Mesodermal cell (in vitro differentiated cells): Measurements from ENCODE around the gene UGP2.
"Not testable (repeated sequence)": the region's sequence is repeated elsewhere in the genome, so short reads cannot be mapped to it uniquely, and the experiment has no call there.

Experiments
- H3K27ac ChIP-seq: 2 replicates; pipeline ENCODE4 v1.7.0; 2013; ENCODE audit warnings: mild to moderate bottlenecking, low read depth, low read length, moderate library complexity; ENCODE audit not compliant: severe bottlenecking
- H3K36me3 ChIP-seq: 2 replicates; pipeline ENCODE4 v1.7.1; 2013; ENCODE audit warnings: mild to moderate bottlenecking, low read length, moderate library complexity; ENCODE audit not compliant: control insufficient read depth, insufficient read depth
- H3K4me1 ChIP-seq: one replicate; pipeline ENCODE4 v1.7.1; 2013; ENCODE audit warnings: mild to moderate bottlenecking, low read length; ENCODE audit not compliant: insufficient read depth, control insufficient read depth, poor library complexity, severe bottlenecking
- H3K4me3 ChIP-seq: 2 replicates; pipeline ENCODE4 v1.7.0; 2013; ENCODE audit warnings: low read length, control low read depth, mild to moderate bottlenecking; ENCODE audit not compliant: insufficient read depth, poor library complexity, severe bottlenecking; ENCODE audit errors: extremely low read depth
- H3K9me3 ChIP-seq: 2 replicates; pipeline ENCODE4 v1.7.1; 2013; ENCODE audit warnings: mild to moderate bottlenecking, low read length, moderate library complexity; ENCODE audit not compliant: control insufficient read depth
- WGBS, 2 experiments: methylation state at CpG; one replicate each; pipeline ENCODE4 v1.1.5; 2013; ENCODE audit warnings: missing lambda C conversion rate in 2 of 2; ENCODE audit not compliant: insufficient coverage in 2 of 2; 5-methylcytosine and 5-hydroxymethylcytosine counted together

Gene UGP2

GRCh38 chr2:63840081-63840784 is 1.5 kb upstream of the UGP2 start:
- H3K4me1 ChIP-seq = peaks cover 6% of the 10 kb centered on the region
- peak overlapping the region; percentile 93 for H3K27ac ChIP-seq
- no peaks in the 10 kb centered on the region for H3K36me3 ChIP-seq
- 14 to 21% methylated on average over 14 to 19 of the region's 24 CpGs for WGBS, 2 experiments
- H3K9me3 ChIP-seq = no peaks in the 10 kb centered on the region
- peak overlapping the region; percentile 72 for H3K4me3 ChIP-seq

- peak overlapping the region; percentile 93 for H3K27ac ChIP-seq
- 0% methylated on average over 20 to 29 of the region's 34 CpGs for WGBS, 2 experiments
- no peaks in the 10 kb centered on the region for H3K9me3 ChIP-seq
- H3K4me1 ChIP-seq = peaks cover 12% of the 10 kb centered on the region
- no peaks in the 10 kb centered on the region for H3K36me3 ChIP-seq
- H3K4me3 ChIP-seq = peak overlapping the region; percentile 72
Observed at GRCh38 chr2:63840785-63841253, 877 bp upstream of the UGP2 start.

GRCh38 chr2:63842149-63843061 is 709 bp downstream of the UGP2 start:
- peak overlapping the region; percentile 72 for H3K4me3 ChIP-seq
- peaks cover 14% of the 10 kb centered on the region for H3K4me1 ChIP-seq
- no peaks in the 10 kb centered on the region for H3K36me3 ChIP-seq
- H3K27ac ChIP-seq = peak overlapping the region; percentile 93
- peaks cover 3% of the 10 kb centered on the region for H3K9me3 ChIP-seq
- 0% methylated on average over 17 to 22 of the region's 24 CpGs for WGBS, 2 experiments

- WGBS, 2 experiments = 11% methylated on average over 5 of the region's 8 CpGs; no CpG with 5 or more reads in 1 of the 2 experiments
- Histone ChIP-seq H3K36me3 (no peaks in the 10 kb centered on the region), H3K9me3 (peaks cover 3% of the 10 kb centered on the region), H3K27ac (no peak overlapping the region), H3K4me1 (peaks cover 14% of the 10 kb centered on the region), H3K4me3 (peak overlapping the region; percentile 72)
Observed at GRCh38 chr2:63843093-63843492, 1.4 kb downstream of the UGP2 start.

DNA sequence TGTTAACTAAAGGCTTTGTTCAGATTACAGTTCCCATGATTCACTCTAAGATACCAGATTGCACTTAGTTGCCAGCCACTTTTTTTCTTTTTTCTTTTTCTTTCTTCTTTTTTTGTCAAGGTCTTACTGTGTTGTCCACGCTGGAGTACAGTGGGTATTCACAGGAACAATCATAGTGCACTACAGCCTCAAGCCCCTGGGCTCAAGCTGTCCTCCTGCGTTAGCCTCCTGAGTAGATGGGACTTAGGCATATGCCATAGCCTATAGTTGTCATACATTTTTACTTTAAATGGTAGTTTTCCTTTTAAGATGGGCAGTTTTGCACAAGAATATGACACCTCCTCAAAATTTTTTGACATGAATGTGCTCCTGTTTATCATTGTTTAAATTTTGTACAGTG is 2.1 kb downstream of the UGP2 start:
- H3K36me3 ChIP-seq = no peaks in the 10 kb centered on the region
- H3K9me3 ChIP-seq = peaks cover 3% of the 10 kb centered on the region
- WGBS, 2 experiments = no CpG with 5 or more reads among the region's 2 CpGs
- no peak overlapping the region for H3K27ac ChIP-seq
- peak overlapping the region; percentile 72 for H3K4me3 ChIP-seq
- peaks cover 14% of the 10 kb centered on the region for H3K4me1 ChIP-seq

DNA sequence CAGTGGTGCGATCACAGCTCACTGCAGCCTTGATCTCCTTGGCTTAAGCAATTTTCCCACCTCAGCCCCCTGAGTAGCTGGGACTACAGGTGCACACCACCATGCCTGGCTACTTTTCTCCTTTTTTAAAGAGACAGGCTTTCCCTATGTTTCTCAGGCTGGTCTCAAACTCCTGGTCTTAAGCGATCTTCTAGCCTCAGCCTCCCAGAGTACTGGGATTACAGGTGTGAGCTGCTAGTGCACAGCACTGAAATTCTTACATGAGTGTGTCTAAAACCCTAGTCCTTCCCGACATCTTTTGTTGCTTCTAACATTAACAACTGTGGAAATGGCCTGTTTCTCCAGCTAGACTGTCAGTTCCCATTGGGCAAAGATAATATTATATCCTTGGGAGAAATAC is 2.9 kb downstream of the UGP2 start:
- Histone ChIP-seq H3K27ac (no peak overlapping the region), H3K4me1 (peaks cover 19% of the 10 kb centered on the region), H3K9me3 (peaks cover 3% of the 10 kb centered on the region), H3K36me3 (no peaks in the 10 kb centered on the region), H3K4me3 (peak overlapping the region; percentile 72)
- 62 to 65% methylated on average over 2 of the region's 3 CpGs for WGBS, 2 experiments

- Histone ChIP-seq H3K4me1 (peaks cover 22% of the 10 kb centered on the region), H3K4me3 (no peak overlapping the region), H3K36me3 (no peaks in the 10 kb centered on the region), H3K27ac (no peak overlapping the region), H3K9me3 (peaks cover 3% of the 10 kb centered on the region)
- WGBS, 2 experiments = 0 to 57% methylated on average over 1 to 2 of the region's 3 CpGs
Observed at GRCh38 chr2:63845866-63846265, 4.2 kb downstream of the UGP2 start.

DNA sequence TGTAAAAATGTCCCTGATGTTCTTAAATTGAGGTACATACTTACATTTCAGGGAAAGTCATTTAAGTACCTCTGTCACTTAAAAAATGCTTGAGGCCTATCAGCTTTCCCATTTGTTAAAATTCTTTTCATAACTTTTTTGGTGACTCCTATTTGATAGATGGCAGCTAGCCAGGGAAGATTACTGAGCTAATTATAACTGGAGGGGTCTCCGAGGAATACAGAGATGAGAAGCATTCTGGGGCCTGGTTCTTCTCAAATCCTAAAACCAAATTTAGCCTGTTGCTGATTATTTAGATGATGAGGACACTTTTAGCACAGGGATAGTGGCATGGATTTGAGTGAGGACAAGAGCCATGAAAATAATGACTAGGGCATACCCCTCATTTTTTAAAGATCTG is 4.8 kb downstream of the UGP2 start:
- Histone ChIP-seq H3K27ac (no peak overlapping the region), H3K4me1 (peaks cover 22% of the 10 kb centered on the region)
- 80% methylated on average over 1 of the region's 1 CpG; no CpG with 5 or more reads in 1 of the 2 experiments for whole genome bisulfite sequencing, 2 experiments

DNA sequence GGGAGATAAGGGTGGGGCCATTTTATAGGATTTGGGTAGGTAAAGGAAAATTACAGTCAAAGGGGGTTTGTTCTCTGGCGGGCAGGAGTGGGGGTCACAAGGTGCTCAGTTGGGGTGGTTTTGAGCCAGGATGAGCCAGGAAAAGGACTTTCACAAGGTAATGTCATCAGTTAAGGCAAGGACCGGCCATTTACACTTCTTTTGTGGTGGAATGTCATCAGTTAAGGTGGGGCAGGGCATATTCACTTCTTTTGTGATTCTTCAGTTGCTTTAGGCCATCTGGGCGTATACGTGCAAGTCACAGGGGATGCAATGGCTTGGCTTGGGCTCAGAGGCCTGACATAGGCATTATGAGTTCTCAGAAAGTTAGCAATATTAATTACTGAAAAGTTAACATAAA is 5.9 kb downstream of the UGP2 start:
- not testable (repeated sequence) for H3K36me3 ChIP-seq, H3K27ac ChIP-seq, H3K9me3 ChIP-seq, H3K4me3 ChIP-seq
- WGBS, 2 experiments = 88 to 100% methylated on average over 1 of the region's 4 CpGs
- peaks cover 27% of the 10 kb centered on the region for H3K4me1 ChIP-seq

More for the DNA sequence above, 4.8 kb downstream of the UGP2 start:
- H3K36me3 ChIP-seq = no peaks in the 10 kb centered on the region
- peaks cover 3% of the 10 kb centered on the region for H3K9me3 ChIP-seq
- H3K4me3 ChIP-seq = no peak overlapping the region

DNA sequence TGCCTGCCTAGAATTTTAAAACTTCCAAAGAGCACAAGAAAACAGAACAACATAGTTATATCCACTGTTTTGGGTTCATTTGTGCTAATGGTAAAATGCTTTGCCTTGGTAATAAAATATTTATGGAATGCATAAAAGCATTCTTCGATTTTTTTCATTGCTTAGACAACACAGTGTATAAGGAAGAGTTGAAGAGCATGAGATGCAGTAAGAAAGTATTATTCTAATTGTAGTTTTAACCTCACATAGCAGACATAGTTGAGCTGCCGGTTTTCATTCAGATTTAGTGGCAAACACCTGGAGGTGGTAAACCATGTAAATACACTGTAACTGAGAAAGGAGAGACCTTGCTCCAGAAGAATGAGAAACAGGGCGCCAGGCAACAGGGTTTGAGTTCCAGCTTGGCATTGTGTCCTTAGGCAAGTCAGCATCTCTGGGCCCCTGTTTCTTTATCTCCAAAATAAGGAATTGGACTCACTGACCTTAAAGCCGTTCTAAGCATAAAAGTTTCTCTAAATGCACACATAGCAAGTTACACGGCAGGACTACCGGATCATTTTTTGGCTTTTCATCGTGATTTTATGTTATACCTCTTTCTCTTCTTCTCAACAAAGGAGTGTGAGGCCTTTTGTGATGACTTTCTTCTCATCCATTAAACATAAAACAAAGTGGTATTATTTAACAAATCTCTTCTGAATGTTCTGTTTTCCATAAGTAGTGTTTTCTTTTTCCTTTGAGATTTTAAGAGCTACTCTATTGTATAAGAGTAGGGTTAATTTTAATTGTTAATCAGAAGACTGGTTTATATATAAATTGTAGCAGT is 7.9 kb downstream of the UGP2 start:
- no peaks in the 10 kb centered on the region for H3K36me3 ChIP-seq
- WGBS, 2 experiments = 20 to 25% methylated on average over 2 to 5 of the region's 7 CpGs
- peak overlapping the region; percentile 38 for H3K27ac ChIP-seq
- H3K9me3 ChIP-seq = peaks cover 3% of the 10 kb centered on the region
- no peak overlapping the region for H3K4me3 ChIP-seq
- peaks cover 36% of the 10 kb centered on the region for H3K4me1 ChIP-seq
